Kasumi-1 (cell line): ENCODE data around the gene ABHD15.

ENCODE experiments used
- DNase-seq, 2 experiments: peaks; one replicate each; lab custom pipeline; 2025; lab: John Stamatoyannopoulos, UW

Gene ABHD15

GRCh38 chr17:29544066-29544465, 22.8 kb downstream of the ABHD15 start:
- no peak for DNase-seq

GRCh38 chr17:29533976-29534375, 32.9 kb downstream of the ABHD15 start:
- DNase-seq, result no peak

- DNase-seq, result no peak
Measured at GRCh38 chr17:29526322-29526721, 40.5 kb downstream of the ABHD15 start.

GRCh38 chr17:29524692-29525091, 42.1 kb downstream of the ABHD15 start:
- no peak for DNase-seq

GRCh38 chr17:29518359-29518758, 48.5 kb downstream of the ABHD15 start:
- no peak for DNase-seq

GRCh38 chr17:29514792-29515191, 52.0 kb downstream of the ABHD15 start:
- no peak for DNase-seq

- DNase-seq, result no peak
Measured at GRCh38 chr17:29510953-29511352, 55.9 kb downstream of the ABHD15 start.
